IMR-90 (cell line): ENCODE measurements around the gene TPP1. TPM values are rescaled to one million over a fixed set of nuclear protein-coding genes. Genes with fewer than 3 reads are reported as not detected.

ENCODE experiments used
- ATAC-seq: fragments of 200-7000 bp; cut with Tn5 transposase; 2 replicates; pipeline ENCODE4 v1.9.1; 2020; ENCODE audit warnings: low read depth, mild to moderate bottlenecking, moderate library complexity
- BruUV-seq: library from RNA; stranded (reverse); fragments of 400-500 nt; replicated peaks from 2 replicates; lab custom pipeline; 2021; lab: Mats Ljungman, UMichigan
- CTCF ChIA-PET: fragments of 300-600 bp; formaldehyde crosslinking; extraction: SDS; loops from one replicate; lab custom pipeline; 2021; ENCODE audit warnings: antibody characterized with exemption; lab: Yijun Ruan, JAX
- POLR2A ChIA-PET: fragments of 300-600 bp; sonication (Branson Sonifier 250); formaldehyde crosslinking; loops from one replicate; lab custom pipeline; 2022; ENCODE audit warnings: antibody characterized with exemption; ENCODE audit not compliant: unreplicated experiment; lab: Charles Lee
- DNase-seq: peaks from one replicate; pipeline ENCODE4 v3.0.0; 2013
- H2AFZ ChIP-seq: replicated peaks from 2 replicates; pipeline ENCODE3; 2013; ENCODE audit warnings: low read length, mild to moderate bottlenecking; ENCODE audit not compliant: poor library complexity
- H2AK5ac ChIP-seq: 2 replicates; pipeline ENCODE4 v1.6.1; 2013; ENCODE audit warnings: low read depth, low read length, inconsistent platforms
- H2AK9ac ChIP-seq: replicated peaks from 2 replicates; pipeline ENCODE3; 2013; ENCODE audit warnings: mild to moderate bottlenecking, low read depth, low read length, moderate library complexity; ENCODE audit not compliant: poor library complexity
- H2BK120ac ChIP-seq: 2 replicates; pipeline ENCODE4 v1.6.1; 2013; ENCODE audit warnings: low read depth, low read length, inconsistent platforms
- H2BK15ac ChIP-seq: 3 replicates; pipeline ENCODE4 v1.6.1; 2013; ENCODE audit warnings: low read depth, low read length, inconsistent platforms
- H2BK20ac ChIP-seq: 2 replicates; pipeline ENCODE4 v1.6.1; 2013; ENCODE audit warnings: low read depth, mild to moderate bottlenecking, inconsistent platforms, low read length, moderate library complexity
- H2BK5ac ChIP-seq: 2 replicates; pipeline ENCODE4 v1.6.1; 2013; ENCODE audit warnings: mild to moderate bottlenecking, low read depth, low read length, inconsistent platforms; ENCODE audit not compliant: poor library complexity, severe bottlenecking
- H3K14ac ChIP-seq: replicated peaks from 2 replicates; pipeline ENCODE4 v1.6.1; 2013; ENCODE audit warnings: low read depth, low read length, inconsistent platforms
- H3K18ac ChIP-seq: 2 replicates; pipeline ENCODE4 v1.6.1; 2013; ENCODE audit warnings: low read depth, low read length, control low read depth
- H3K23ac ChIP-seq: 2 replicates; pipeline ENCODE4 v1.6.1; 2013; ENCODE audit warnings: low read depth, low read length, inconsistent platforms
- H3K27ac ChIP-seq: 2 replicates; pipeline ENCODE4 v1.5.1; 2013; ENCODE audit warnings: mild to moderate bottlenecking, control low read depth, low read length; ENCODE audit not compliant: insufficient read depth
- H3K27me3 ChIP-seq: 2 replicates; pipeline ENCODE4 v1.6.1; 2013; ENCODE audit warnings: low read length; ENCODE audit not compliant: control insufficient read depth, insufficient read depth
- H3K36me3 ChIP-seq: 2 replicates; pipeline ENCODE4 v1.6.1; 2013; ENCODE audit warnings: low read length, mixed read lengths; ENCODE audit not compliant: control insufficient read depth, insufficient read depth
- H3K4ac ChIP-seq: 2 replicates; pipeline ENCODE4 v1.6.1; 2013; ENCODE audit warnings: low read depth, low read length, inconsistent platforms
- H3K4me1 ChIP-seq: 2 replicates; pipeline ENCODE4 v1.6.1; 2013; ENCODE audit warnings: low read length, mixed read lengths; ENCODE audit not compliant: control insufficient read depth, insufficient read depth
- H3K4me2 ChIP-seq: 2 replicates; pipeline ENCODE4 v1.6.1; 2013; ENCODE audit warnings: low read depth, mild to moderate bottlenecking, control low read depth, low read length, moderate library complexity
- H3K4me3 ChIP-seq: 2 replicates; pipeline ENCODE4 v1.5.1; 2013; ENCODE audit warnings: low read depth, mild to moderate bottlenecking, control low read depth, low read length, moderate library complexity; ENCODE audit not compliant: insufficient read depth
- H3K56ac ChIP-seq: 2 replicates; pipeline ENCODE4 v1.6.1; 2013; ENCODE audit warnings: low read length, inconsistent platforms; ENCODE audit not compliant: insufficient read depth; ENCODE audit errors: extremely low read depth
- H3K79me1 ChIP-seq, 2 experiments: 2 replicates each; pipeline ENCODE4 v1.6.1; 2013; ENCODE audit warnings: low read length in 2 of 2, inconsistent platforms in 1 of 2, low read depth in 1 of 2
- H3K9ac ChIP-seq: 2 replicates; pipeline ENCODE4 v1.6.1; 2013; ENCODE audit warnings: low read depth, low read length, control low read depth
- H3K9me1 ChIP-seq: 2 replicates; pipeline ENCODE4 v1.6.1; 2013; ENCODE audit warnings: low read length, inconsistent platforms; ENCODE audit not compliant: insufficient read depth
- H3K9me3 ChIP-seq: 2 replicates; pipeline ENCODE4 v1.6.1; 2013; ENCODE audit warnings: low read length; ENCODE audit not compliant: control insufficient read depth, insufficient read depth
- H4K20me1 ChIP-seq: 2 replicates; pipeline ENCODE4 v1.6.1; 2013; ENCODE audit warnings: low read length, inconsistent platforms; ENCODE audit not compliant: insufficient read depth
- H4K5ac ChIP-seq: 2 replicates; pipeline ENCODE4 v1.6.1; 2013; ENCODE audit warnings: mild to moderate bottlenecking, low read depth, low read length, control low read depth
- H4K8ac ChIP-seq, 2 experiments: 2 replicates each; pipeline ENCODE4 v1.6.1; 2013; ENCODE audit warnings: low read depth in 2 of 2, low read length in 2 of 2, control low read depth in 1 of 2, inconsistent platforms in 1 of 2
- H4K91ac ChIP-seq: 2 replicates; pipeline ENCODE4 v1.6.1; 2013; ENCODE audit warnings: low read depth, low read length, inconsistent platforms; ENCODE audit not compliant: insufficient read depth
- CEBPB ChIP-seq: IDR thresholded peaks from 2 replicates; pipeline ENCODE4 v1.6.1; 2012; ENCODE audit warnings: low read depth, low read length, improper control_type of control experiment
- CHD1 ChIP-seq: IDR thresholded peaks from 2 replicates; pipeline ENCODE4 v1.6.1; 2012; ENCODE audit warnings: low read depth, low read length, improper control_type of control experiment
- NFE2L2 ChIP-seq: fragments of 150-350 bp; IDR thresholded peaks from 2 replicates; pipeline ENCODE4 v1.6.1; 2016; ENCODE audit warnings: low read depth, mild to moderate bottlenecking, low read length
- RAD21 ChIP-seq: IDR thresholded peaks from 2 replicates; pipeline ENCODE4 v1.6.1; 2012; ENCODE audit warnings: low read length, improper control_type of control experiment
- WGBS, 2 experiments: methylation state at CpG; one replicate each; pipeline versions ENCODE4 v1.1.5 to v1.1.7; 2013; ENCODE audit warnings: missing lambda C conversion rate in 2 of 2; ENCODE audit not compliant: insufficient read length in 1 of 2; ENCODE audit errors: extremely low coverage in 2 of 2; 5-methylcytosine and 5-hydroxymethylcytosine counted together
- dilution Hi-C: fragments of 300-500 bp; cut with HindIII; formaldehyde crosslinking; loops from one replicate; pipeline ENCODE4 v1.14.3; 2018; ENCODE audit warnings: low sequenced_read_pairs; ENCODE audit not compliant: unreplicated experiment
- in situ Hi-C: fragments of 300-500 bp; cut with MboI; formaldehyde crosslinking; loops from 3 replicates; pipeline ENCODE4 v1.14.3; 2019; ENCODE audit warnings: low sequenced_read_pairs, inconsistent platforms, mixed read lengths
- intact Hi-C: fragments of 100-400 bp; cut with micrococcal nuclease; formaldehyde crosslinking; loops from 2 replicates; pipeline ENCODE4 v1.10.0; 2022
- polyA plus RNA-seq, 3 experiments: library from polyadenylated mRNA; depleted of rRNA; stranded (reverse); fragments of >200 nt; gene quantifications; 2 replicates each; pipeline ENCODE4 v1.2.3, GENCODE V29; 2012; ENCODE audit warnings: low replicate concordance in 1 of 3
- total RNA-seq: library from RNA; depleted of rRNA; stranded (reverse); fragments of >200 nt; gene quantifications from 2 replicates; pipeline ENCODE4 v1.2.3, GENCODE V29; 2012
- TF ChIP-seq, protein P1 (sequence below): fragments of 150-350 bp; IDR thresholded peaks from 2 replicates; pipeline ENCODE4 v1.6.1; 2017; ENCODE audit warnings: mild to moderate bottlenecking, antibody characterized with exemption, low read length, low read depth
- TF ChIP-seq, protein P2 (sequence below): conservative IDR thresholded peaks from 2 replicates; pipeline ENCODE4 v1.5.1; 2012; ENCODE audit warnings: mild to moderate bottlenecking, low read depth, low read length, improper control_type of control experiment

The TPP1 gene
- total and polyA plus RNA-seq, 2 of the 4 experiments (the other 2 are of a cell fraction) = 33.5 to 108 TPM

DNA sequence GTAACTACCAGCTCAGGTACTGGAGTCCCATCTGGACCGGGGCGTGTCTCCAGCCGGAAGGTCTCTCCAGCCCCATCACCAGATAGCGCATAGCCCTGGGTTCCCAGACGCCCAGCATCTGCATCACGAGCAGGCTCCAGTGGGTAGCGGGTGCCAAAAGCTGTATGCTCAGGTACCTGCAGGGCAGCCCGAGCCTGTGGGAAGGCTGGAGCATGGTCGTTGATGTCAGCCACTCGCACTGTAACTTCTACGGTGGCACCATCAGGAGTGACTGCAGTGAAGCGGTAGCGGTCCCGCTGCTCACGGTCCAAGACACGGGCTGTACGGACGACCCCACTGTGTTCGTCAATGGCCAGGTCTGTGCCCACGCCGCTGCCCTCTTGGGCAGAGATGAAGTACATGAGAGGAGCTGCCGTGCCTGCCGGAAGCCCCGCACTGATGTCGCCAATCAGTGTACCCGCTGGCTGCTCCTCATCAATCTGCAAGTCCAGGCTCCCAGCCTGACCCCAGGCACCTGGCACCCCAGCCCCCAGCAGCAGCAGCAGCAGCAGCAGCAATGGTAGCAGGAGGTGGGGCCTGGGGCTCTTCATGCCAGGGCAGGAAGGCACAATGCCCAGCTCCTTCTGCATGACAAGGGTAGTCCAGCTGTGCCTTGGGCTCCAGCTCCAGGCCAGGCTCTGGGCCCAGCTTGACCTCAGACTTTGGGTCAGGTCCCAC is 21.9 kb upstream of the TPP1 start:
- H3K36me3 ChIP-seq = peaks cover 25% of the 10 kb centered on the region
- intact Hi-C loops (no loop called here), in situ Hi-C loops (no loop called here), dilution Hi-C loops (no loop called here)
- no peak overlapping the region for H3K14ac ChIP-seq
- H2AK5ac ChIP-seq = no peak overlapping the region
- H2BK20ac ChIP-seq = no peak overlapping the region
- H3K18ac ChIP-seq = no peak overlapping the region
- H3K9me3 ChIP-seq = no peaks in the 10 kb centered on the region
- POLR2A ChIA-PET = no interaction called here
- H3K23ac ChIP-seq = no peak overlapping the region
- no peak overlapping the region for H2AK9ac ChIP-seq
- TF ChIP-seq CHD1 = no peak
- TF ChIP-seq NFE2L2 = no peak
- no peak for TF ChIP-seq CEBPB
- TF ChIP-seq, protein P1, sequence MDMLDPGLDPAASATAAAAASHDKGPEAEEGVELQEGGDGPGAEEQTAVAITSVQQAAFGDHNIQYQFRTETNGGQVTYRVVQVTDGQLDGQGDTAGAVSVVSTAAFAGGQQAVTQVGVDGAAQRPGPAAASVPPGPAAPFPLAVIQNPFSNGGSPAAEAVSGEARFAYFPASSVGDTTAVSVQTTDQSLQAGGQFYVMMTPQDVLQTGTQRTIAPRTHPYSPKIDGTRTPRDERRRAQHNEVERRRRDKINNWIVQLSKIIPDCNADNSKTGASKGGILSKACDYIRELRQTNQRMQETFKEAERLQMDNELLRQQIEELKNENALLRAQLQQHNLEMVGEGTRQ = no peak
- no peak for TF ChIP-seq RAD21
- TF ChIP-seq, protein P2, sequence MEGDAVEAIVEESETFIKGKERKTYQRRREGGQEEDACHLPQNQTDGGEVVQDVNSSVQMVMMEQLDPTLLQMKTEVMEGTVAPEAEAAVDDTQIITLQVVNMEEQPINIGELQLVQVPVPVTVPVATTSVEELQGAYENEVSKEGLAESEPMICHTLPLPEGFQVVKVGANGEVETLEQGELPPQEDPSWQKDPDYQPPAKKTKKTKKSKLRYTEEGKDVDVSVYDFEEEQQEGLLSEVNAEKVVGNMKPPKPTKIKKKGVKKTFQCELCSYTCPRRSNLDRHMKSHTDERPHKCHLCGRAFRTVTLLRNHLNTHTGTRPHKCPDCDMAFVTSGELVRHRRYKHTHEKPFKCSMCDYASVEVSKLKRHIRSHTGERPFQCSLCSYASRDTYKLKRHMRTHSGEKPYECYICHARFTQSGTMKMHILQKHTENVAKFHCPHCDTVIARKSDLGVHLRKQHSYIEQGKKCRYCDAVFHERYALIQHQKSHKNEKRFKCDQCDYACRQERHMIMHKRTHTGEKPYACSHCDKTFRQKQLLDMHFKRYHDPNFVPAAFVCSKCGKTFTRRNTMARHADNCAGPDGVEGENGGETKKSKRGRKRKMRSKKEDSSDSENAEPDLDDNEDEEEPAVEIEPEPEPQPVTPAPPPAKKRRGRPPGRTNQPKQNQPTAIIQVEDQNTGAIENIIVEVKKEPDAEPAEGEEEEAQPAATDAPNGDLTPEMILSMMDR = no peak
- no peak overlapping the region for H4K5ac ChIP-seq
- no peak overlapping the region for H2BK5ac ChIP-seq
- no peaks in the 10 kb centered on the region for H3K27me3 ChIP-seq
- WGBS, 2 experiments = 97% methylated on average over 10 of the region's 26 CpGs; no CpG with 5 or more reads in 1 of the 2 experiments
- H3K79me1 ChIP-seq = peaks cover 5 to 19% of the 10 kb centered on the region in 2 experiments; a peak in 3 of 4 replicates
- no peak overlapping the region for H4K8ac ChIP-seq
- H3K4me3 ChIP-seq = no peak overlapping the region
- DNase-seq (no peak), ATAC-seq (no peak)
- peaks cover 5% of the 10 kb centered on the region; the same call in 1 of the 2 replicates for H3K4me1 ChIP-seq
- no peak overlapping the region for H3K9ac ChIP-seq
- no peak overlapping the region for H3K56ac ChIP-seq
- no peak overlapping the region for H2BK15ac ChIP-seq
- no peak overlapping the region for H3K4me2 ChIP-seq
- H2AFZ ChIP-seq = no peak overlapping the region
- no peak overlapping the region for H2BK120ac ChIP-seq
- BruUV-seq = no TSS peak
- H4K91ac ChIP-seq = no peak overlapping the region
- CTCF ChIA-PET = no interaction called here
- peaks cover 5% of the 10 kb centered on the region; the same call in 1 of the 2 replicates for H4K20me1 ChIP-seq
- peaks cover 7% of the 10 kb centered on the region for H3K9me1 ChIP-seq
- H3K27ac ChIP-seq = no peak overlapping the region
- no peak overlapping the region for H3K4ac ChIP-seq
